ENCODE measurements around the gene MPP4. TPM values are rescaled to one million over a fixed set of nuclear protein-coding genes. Genes with fewer than 3 reads are reported as not detected.

Gene MPP4
- total and polyA plus RNA-seq, 9 of the 15 experiments (the other 6 are each of a cell fraction or from before 2014, with no cell fraction given), result 0.03 to 0.08 TPM; not detected in 7

DNA sequence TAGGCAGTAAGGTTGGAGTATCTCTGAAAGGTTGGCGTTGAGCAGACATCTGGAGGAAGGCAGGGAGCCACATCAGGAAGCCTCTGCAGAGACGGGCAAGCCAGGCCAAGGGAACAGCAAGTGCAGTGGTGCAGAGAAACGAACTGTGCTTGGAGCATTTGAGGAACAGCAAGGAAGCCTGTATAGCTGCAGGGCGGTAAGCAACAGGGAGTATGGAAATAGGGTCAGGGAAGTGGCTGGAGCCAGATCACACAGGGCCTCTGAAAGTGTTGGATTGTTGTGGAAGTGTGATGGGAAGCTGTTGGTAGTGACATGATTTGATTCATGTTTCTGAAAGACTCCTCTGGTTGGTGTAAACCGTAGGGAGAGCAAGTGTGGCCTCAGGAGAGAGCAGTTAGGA is 41.7 kb downstream of the MPP4 start (continued):
- no peak for TF ChIP-seq HNRNPLL (IDR thresholded peaks at IDR 0.05; ENCODE audit: low read depth, low read length, poor library complexity, severe bottlenecking)

DNA sequence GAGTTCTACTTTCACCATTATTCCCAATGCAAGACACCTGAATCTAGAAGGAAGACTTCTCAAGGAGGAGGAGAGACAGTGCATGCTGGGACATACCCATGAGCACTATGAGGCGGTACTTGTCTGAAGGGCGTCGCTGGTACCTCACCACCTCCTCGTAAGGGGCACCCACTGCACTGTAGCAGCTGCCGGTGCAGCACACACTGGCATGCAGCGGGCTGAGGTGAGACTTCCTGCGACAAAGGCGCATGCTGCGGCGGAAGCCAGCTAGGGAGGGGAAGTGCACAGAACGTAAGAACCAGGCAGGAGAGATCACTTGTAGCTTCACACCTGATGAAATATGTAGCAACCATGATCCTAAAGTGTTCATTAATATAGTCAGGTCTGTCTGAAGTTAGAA is 42.3 kb downstream of the MPP4 start:
- Histone ChIP-seq H3K79me2 (ENCODE audit: control insufficient read depth, insufficient read depth, low read length) (no peaks in the 10 kb centered on the region), H3K4me2 (ENCODE audit: insufficient read depth, low read length) (peak overlapping the region; percentile 25), H3K36me3 (ENCODE audit: control insufficient read depth, insufficient read depth, low read length) (no peaks in the 10 kb centered on the region), H3K9me3 (replicated peaks; ENCODE audit: control insufficient read depth, insufficient read depth, low read depth, low read length) (no peaks in the 10 kb centered on the region), H3K9me1 (ENCODE audit: control insufficient read depth, insufficient read depth, low read length) (no peaks in the 10 kb centered on the region), H3K4me3 (no peak overlapping the region), H4K20me1 (replicated peaks; ENCODE audit: control insufficient read depth, insufficient read depth, low read length) (no peaks in the 10 kb centered on the region), H2AFZ (ENCODE audit: low read depth, low read length) (no peak overlapping the region), H3K27ac (ENCODE audit: extremely low read depth, low read depth, low read length) (no peak overlapping the region), H3K9ac (ENCODE audit: insufficient read depth in 1 of 2, low read depth in 2 of 2, low read length in 2 of 2) (no peak overlapping the region), H3K27me3 (ENCODE audit: control insufficient read depth in 2 of 2, insufficient read depth in 2 of 2, low read length in 2 of 2) (peaks cover 0 to 10% of the 10 kb centered on the region in 2 experiments; a peak in 3 of 5 replicates), H3K4me1 (replicated peaks in 1 of 2; ENCODE audit: control insufficient read depth in 2 of 2, insufficient read depth in 2 of 2, low read length in 2 of 2) (no peaks in the 10 kb centered on the region)
- ChIA-PET CTCF (ENCODE audit: low intra/inter-chr PET ratio) (no interaction called here), POLR2A (interaction anchor here (0.5 to 1.4 kb wide), 2 partner anchors 9 to 256 kb away, joined by 3 to 8 read pairs; no protein-coding TSS in a partner anchor)
- WGBS (ENCODE audit: insufficient coverage, low coverage, missing lambda C conversion rate), result 13% methylated on average over 7 of the region's 11 CpGs
- intact Hi-C loops (cut with micrococcal nuclease), result no loop called here
- no peak for FAIRE-seq
- in situ Hi-C loops (cut with MboI), result no loop called here
- ATAC-seq, result no peak
- TF ChIP-seq ASH1L (IDR thresholded peaks at IDR 0.05; ENCODE audit: borderline replicate concordance, low read depth, partially characterized antibody) (no peak), ZKSCAN1 (IDR thresholded peaks at IDR 0.05; ENCODE audit: low read depth, low read length) (no peak), LEF1 (IDR thresholded peaks at IDR 0.05) (no peak), ZNF57 (CRISPR knock-in tag; IDR thresholded peaks at IDR 0.05) (no peak), ATF1 (CRISPR knock-in tag; IDR thresholded peaks at IDR 0.05) (no peak), ATF1 (tag; IDR thresholded peaks at IDR 0.05) (no peak), ZNF785 (CRISPR knock-in tag; IDR thresholded peaks at IDR 0.05) (no peak), PCBP1 (IDR thresholded peaks at IDR 0.05; ENCODE audit: low read depth, low read length, poor library complexity, severe bottlenecking) (no peak), KLF6 (CRISPR knock-in tag; IDR thresholded peaks at IDR 0.05; ENCODE audit: borderline replicate concordance) (no peak), ZNF232 (CRISPR knock-in tag; IDR thresholded peaks at IDR 0.05) (no peak), RBM39 (optimal IDR thresholded peaks at IDR 0.05; ENCODE audit: low read depth, low read length) (no peak), KAT7 (CRISPR knock-in tag; IDR thresholded peaks at IDR 0.05; ENCODE audit: borderline replicate concordance) (no peak), SNIP1 (IDR thresholded peaks at IDR 0.05; ENCODE audit: low read depth) (no peak), ZBTB1 (CRISPR knock-in tag; IDR thresholded peaks at IDR 0.05; ENCODE audit: borderline replicate concordance, low read depth) (no peak)
- TF ChIP-seq, protein P1, sequence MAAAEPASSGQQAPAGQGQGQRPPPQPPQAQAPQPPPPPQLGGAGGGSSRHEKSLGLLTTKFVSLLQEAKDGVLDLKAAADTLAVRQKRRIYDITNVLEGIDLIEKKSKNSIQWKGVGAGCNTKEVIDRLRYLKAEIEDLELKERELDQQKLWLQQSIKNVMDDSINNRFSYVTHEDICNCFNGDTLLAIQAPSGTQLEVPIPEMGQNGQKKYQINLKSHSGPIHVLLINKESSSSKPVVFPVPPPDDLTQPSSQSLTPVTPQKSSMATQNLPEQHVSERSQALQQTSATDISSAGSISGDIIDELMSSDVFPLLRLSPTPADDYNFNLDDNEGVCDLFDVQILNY (CRISPR knock-in tag; IDR thresholded peaks at IDR 0.05), result no peak
- TF ChIP-seq, protein P2, sequence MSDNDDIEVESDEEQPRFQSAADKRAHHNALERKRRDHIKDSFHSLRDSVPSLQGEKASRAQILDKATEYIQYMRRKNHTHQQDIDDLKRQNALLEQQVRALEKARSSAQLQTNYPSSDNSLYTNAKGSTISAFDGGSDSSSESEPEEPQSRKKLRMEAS (CRISPR knock-in tag; IDR thresholded peaks at IDR 0.05), result no peak
- no peak for DNase-seq (ENCODE audit: extremely low read depth in 1 of 4, low spot score in 3 of 4)
- no TSS peak for BruUV-seq (replicated peaks)

Measured in K562 (cell line).